Stimulated activated CD8-positive, alpha-beta memory T cell treated with anti-CD3 and anti-CD28 coated beads, Interleukin-12 subunit alpha, Interleukin-12 subunit beta, amount 100 ng/mL, for 24 hours (primary cell): ENCODE data around the gene POU6F2.

Experiments used
- DNase-seq: peaks from one replicate; pipeline ENCODE4 v3.0.0-alpha.2; 2020; ENCODE audit errors: extremely low read depth

POU6F2 gene

GRCh38 chr7:39069896-39070881 lies 92.5 kb downstream of the POU6F2 start:
- no peak for DNase-seq

- no peak for DNase-seq
Observed at GRCh38 chr7:39071116-39071515, 93.4 kb downstream of the POU6F2 start.

GRCh38 chr7:39073432-39073831 lies 95.7 kb downstream of the POU6F2 start:
- DNase-seq = no peak

- no peak for DNase-seq
Observed at GRCh38 chr7:39075210-39075609, 97.5 kb downstream of the POU6F2 start.

GRCh38 chr7:39083781-39084180 lies 106.1 kb downstream of the POU6F2 start:
- no peak for DNase-seq

GRCh38 chr7:39084349-39084748 lies 106.6 kb downstream of the POU6F2 start:
- DNase-seq = no peak

GRCh38 chr7:39085189-39085588 lies 107.5 kb downstream of the POU6F2 start:
- DNase-seq = no peak

GRCh38 chr7:39085590-39086049 lies 107.9 kb downstream of the POU6F2 start:
- DNase-seq = no peak

GRCh38 chr7:39086638-39087360 lies 109.1 kb downstream of the POU6F2 start:
- DNase-seq = no peak

- no peak for DNase-seq
Observed at GRCh38 chr7:39088730-39089593, 111.3 kb downstream of the POU6F2 start.

- DNase-seq = no peak
Observed at GRCh38 chr7:39091145-39091544, 113.4 kb downstream of the POU6F2 start.

GRCh38 chr7:39091774-39092173 lies 114.1 kb downstream of the POU6F2 start:
- no peak for DNase-seq

GRCh38 chr7:39094731-39095130 lies 117.0 kb downstream of the POU6F2 start:
- DNase-seq = no peak

- DNase-seq = no peak
Observed at GRCh38 chr7:39095875-39096619, 118.3 kb downstream of the POU6F2 start.

- no peak for DNase-seq
Observed at GRCh38 chr7:39098506-39098905, 120.8 kb downstream of the POU6F2 start.

GRCh38 chr7:39099146-39099545 lies 121.4 kb downstream of the POU6F2 start:
- no peak for DNase-seq

GRCh38 chr7:39100270-39100669 lies 122.6 kb downstream of the POU6F2 start:
- DNase-seq = no peak

GRCh38 chr7:39102234-39102633 lies 124.5 kb downstream of the POU6F2 start:
- no peak for DNase-seq

- DNase-seq = no peak
Observed at GRCh38 chr7:39105720-39106119, 128.0 kb downstream of the POU6F2 start.

- no peak for DNase-seq
Observed at GRCh38 chr7:39125846-39126245, 148.1 kb downstream of the POU6F2 start.

GRCh38 chr7:39127058-39127457 lies 149.3 kb downstream of the POU6F2 start:
- no peak for DNase-seq
